Hematopoietic multipotent progenitor cell treated with erythropoietin and hydrocortisone succinate and interleukin-3 and kit ligand, for 8 days (in vitro differentiated cells): ENCODE results near the gene DBH.
"Not testable (repeated sequence)": the region's sequence is repeated elsewhere in the genome, so short reads cannot be mapped to it uniquely, and the experiment has no call there.

Source experiments
- DNase-seq: peaks from one replicate; pipeline ENCODE4 v3.0.0-alpha.2; 2015

DBH gene

DNA sequence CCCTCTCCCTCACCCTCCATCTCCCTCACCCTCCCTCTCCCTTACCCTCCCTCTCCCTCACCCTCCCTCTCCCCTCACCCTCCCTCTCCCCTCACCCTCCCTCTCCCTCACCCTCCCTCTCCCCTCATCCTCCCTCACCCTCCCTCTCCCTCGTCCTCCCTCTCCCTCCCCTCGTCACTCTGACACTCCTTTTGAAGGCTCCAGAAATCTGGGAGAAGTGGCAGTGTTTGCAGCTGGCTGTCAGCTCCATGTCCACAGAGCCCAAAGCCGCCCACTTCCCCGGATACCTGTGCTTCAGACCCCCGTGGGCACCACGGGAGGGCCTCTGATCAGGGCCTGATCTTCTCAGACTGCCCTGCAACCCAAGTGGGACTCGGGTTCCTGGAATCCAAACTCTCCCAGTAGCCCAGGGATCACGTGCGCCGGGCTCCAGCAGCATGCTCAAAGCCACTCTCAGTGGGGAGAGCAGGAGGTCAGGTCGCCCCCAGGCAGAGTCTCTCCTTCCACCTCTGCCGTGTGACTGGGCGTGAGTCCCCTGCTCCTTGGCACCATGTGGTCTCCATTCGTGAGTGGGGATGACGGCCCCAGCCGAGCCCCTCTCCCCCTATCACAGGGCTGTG, 33.1 kb downstream of the DBH start:
- no peak for DNase-seq

DNA sequence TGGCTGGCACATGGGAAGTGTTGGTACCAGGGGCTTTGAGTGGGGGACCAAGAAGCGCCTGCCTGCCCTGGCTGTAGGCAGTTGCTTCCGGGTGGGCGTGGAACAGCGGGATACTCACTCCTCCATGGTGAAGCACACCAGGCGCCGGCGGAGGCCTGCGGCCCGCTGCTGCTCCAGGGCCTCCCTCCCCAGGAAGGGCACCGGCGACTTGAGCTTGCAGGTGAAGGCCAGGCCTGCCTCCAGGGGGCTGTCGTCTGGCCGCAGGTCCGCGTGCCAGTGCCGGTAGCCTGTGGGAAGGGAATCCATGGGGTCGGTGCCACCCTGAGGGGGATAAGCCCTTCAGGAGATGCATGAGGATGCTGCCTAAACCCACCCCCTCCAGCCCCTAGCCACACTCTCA, 34.3 kb downstream of the DBH start:
- DNase-seq = no peak

DNA sequence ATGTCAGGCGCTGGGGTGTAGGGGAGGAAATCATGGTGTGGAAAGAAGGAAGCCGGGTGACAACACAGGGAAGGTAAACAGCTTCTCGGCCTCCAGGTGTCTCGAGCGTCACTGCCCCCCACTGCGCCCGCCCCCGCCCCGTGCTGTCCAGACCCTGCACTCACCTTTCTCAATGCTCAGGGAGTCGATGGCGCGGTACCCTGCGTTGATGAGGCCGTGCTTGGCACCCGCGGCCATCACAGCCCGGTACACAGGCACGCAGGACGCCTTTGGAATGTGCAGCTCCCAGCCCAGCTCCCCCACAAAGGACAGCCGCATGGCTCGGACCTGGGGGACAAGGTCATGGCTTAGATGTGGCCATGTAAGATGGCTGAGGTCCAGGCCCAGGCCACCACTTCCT, 35.2 kb downstream of the DBH start:
- no peak for DNase-seq

DNA sequence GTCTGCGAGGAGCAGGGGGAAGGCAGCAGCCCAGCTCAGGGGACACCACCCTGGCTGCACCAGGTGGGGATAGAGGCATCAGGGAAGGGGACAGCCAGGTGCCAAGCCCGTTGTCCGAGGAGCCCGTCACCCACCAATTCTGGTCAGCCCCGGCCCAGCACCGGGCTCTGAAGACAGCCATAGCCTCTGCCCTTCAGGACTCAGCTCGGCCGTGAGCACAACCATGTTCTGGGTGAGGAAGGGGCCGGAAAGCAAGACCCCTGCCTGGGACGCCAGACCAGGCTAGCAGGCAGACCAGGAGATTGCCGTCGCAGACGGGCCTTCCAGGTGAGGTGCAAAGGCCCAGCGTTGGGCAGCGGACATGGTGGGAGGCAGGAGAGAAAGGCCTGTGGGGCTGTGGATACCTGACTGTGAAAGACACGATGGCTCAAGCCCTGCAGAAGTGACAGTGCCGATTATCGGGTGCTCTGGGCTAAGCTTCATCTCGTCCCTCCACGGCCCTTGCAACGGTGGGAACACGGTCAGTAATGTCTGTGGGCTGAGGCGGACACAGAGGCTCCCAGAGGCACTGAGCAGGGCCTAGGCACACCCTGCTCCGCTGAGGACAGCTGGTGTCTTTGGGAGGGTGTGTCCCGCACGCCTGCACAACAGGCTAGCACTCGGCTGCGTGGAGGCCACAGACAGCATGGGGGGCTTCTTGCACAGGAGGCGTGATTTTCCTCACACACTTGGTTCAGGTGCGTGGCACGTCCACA, 36.5 kb downstream of the DBH start:
- no peak for DNase-seq

DNA sequence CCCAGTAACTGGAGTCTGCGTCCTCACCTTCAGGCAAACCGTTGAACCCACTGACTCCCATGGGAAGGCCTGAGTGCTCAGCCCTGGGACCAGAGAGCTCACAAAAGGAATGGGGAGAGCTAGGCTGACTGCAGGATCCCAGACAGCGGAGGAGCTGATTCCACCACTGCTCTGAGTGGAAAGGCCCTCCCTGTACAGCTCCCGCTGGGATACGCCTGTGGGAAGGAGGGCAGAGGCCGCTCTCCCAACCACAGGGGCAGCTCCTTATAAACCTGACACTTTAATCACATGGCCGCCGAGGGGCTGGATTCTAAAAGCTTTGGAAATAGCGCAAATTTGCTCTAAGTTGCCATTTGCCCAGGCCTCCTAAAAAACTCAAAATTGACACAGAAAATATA, 37.1 kb downstream of the DBH start:
- DNase-seq = no peak

DNA sequence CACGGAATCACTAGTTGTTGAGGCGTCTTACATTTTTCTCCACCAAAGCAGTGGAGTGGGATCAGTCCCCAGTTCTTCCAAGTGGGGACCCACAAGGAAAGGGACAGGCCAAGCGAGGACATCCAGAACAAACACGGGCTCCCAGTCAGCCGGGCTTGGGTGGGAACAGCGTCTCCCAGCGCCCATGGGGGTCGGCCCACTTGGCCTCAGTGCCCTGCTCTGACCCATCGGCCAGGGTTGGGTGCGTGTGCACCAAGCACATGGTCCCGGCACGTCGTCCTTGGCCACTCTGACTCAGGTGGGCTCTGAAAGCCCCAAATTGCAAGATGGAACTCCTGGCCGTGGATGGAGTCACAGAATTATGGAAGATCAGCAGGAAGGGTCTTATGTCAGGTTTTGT, 37.9 kb downstream of the DBH start:
- DNase-seq = no peak

DNA sequence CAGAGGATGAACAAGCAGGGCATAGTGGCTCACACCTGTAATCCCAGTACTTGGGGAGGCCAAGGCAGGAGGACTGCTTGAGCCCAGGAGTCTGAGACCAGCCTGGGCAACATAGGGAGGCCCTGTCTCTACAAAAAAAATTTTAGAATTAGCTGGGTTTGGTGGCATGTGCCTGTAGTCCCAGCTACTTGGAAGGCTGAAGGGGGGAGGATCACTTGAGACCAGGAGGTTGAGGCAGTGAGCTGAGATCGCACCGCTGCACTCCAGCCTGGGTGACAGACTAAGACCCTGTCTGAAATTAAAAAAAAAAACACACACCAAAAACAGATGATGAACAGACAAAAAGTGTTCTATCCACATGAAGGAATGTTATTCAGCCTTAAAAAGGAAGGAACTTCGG, 39.6 kb downstream of the DBH start:
- not testable (repeated sequence) for DNase-seq

DNA sequence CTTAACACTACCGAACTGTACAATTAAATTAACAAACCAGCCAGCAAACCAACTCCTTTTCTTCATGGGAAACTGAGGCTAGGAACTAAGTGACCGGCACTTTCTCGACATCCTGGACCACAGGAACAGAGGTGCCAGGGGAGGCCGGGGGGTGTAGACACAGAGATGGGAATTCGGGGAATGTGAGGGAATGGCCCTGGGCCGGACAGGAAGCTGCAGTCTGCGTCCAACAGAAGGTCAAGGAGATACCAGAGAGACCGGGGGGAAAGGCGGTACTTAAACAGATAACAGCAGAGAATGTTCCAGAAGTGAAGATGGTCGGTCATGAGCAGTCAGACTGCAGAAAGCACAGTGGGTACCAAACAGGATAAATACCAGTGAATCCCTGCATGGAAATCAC, 40.3 kb downstream of the DBH start:
- DNase-seq = no peak

DNA sequence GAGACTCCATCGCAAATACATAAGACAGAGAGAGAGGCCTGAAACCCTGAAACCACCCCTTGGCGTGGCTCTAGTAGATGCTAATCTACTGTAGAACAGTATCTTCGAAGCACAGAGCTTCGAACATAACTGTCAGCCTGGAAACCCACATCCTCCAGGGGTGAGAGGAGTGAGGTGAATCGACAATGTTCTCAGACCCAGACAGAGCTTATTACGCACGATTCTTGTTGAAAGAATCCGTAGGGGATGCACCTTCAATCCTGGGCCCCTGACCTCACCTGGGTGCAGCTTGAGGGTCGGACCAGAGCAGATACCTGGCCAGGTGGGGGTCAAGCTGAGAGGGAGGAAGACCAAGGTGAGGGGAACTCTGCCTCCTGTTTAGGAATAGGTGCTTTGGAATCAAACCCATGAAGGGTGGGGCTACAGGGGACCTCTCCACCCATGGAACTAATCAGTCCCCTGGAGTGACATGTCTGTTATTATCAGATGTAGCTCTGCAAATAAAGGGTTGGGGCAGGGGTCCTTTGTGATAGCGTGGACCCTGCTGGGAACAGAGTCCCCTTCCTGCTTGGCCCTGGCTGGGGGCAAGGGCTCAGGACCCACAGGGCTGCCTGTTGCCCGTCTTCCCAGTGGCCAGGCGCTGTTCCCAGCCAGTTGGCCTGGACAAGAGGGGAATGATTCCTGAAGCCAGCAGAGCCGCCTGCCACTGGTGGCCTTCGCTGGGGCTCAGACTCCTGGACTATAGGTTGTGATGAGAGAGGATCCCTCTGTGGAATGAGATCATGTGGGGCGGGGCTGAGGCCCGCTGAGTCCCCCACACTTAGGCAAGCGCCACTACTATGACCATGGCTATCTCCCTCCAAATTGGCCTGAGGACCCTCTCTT, 41.2 kb downstream of the DBH start:
- DNase-seq = peak; percentile 78

DNA sequence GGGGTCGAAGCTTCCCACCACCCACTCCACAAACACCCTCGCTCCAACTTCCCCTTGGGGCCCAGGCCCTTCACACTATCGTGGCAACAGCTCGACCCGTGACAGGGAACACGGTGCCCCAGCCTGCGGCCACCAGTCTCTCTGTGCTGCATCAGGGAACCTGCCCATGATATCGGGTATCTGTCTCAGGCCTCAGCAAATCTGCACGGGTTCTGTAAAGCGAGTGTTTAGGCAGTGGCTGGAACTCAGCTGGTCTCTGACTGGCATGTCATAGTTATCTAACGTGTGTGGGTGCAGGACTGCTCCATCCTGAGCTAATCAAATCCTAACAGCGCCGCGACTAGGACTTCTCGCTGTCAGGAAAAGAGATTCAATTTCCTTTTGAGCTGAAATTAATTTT, 42.9 kb downstream of the DBH start:
- peak; percentile 46 for DNase-seq

DNA sequence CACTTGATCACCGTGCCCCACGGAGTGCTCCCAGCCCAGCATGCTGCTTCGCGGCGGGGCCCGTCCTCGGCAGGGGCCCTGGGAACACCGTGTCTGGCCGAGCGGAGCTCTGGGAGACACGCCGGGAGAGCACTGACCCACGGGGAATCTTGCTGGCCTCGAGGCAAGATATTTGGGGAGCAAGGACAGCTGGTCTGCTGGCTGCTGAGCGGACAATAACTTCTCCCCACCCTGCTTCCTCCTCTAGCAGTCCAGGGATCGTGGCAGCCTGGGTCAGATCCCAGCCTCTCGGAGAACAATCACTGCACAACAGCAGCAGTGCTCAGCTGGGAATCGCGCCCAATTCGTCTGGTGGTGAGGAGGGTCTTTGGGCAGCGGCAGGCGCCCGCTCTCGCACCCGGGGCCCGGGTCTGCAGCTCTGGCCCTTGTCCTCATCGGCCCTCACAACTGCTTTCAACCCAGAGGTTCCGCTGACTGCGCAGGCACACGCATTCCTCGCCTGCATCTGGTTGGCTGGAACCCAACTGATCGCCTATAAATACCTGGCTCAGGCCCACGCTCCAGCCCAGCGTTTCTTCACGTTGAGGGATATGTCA, 43.4 kb downstream of the DBH start:
- DNase-seq = no peak

DNA sequence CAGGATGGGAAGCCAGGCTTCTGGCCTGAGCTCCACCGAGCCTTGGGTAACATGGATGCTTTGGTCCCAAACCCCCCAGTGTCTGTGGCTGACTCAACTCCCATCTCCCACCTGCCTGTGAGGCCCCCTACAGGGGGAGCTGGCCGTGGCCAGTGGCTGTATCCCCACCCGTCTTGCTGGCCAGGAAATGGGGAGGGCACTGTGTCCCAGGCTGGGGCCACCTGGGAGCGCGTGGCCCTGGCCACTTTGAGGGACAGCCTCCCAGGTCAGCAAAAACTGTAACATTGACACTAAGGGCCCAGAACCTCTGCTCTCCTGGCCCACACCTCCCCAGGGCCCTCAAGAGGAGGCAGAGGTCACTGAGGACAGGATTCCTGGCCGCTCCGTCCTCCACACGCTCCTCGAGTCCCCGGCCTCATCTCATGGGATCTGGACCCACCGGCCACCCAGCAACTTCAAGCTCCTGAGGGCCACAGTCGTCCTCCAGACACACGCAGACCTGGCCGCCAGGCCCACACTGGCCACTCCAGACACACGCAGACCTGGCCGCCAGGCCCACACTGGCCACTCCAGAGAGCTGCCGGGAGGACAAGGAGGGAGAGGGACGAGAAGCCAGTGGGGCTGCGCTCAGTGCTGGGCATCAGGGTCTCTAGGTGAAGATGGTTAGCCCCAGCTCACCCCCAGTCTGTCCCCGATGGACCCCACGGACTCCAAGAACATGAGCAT, 44.2 kb downstream of the DBH start:
- no peak for DNase-seq

DNA sequence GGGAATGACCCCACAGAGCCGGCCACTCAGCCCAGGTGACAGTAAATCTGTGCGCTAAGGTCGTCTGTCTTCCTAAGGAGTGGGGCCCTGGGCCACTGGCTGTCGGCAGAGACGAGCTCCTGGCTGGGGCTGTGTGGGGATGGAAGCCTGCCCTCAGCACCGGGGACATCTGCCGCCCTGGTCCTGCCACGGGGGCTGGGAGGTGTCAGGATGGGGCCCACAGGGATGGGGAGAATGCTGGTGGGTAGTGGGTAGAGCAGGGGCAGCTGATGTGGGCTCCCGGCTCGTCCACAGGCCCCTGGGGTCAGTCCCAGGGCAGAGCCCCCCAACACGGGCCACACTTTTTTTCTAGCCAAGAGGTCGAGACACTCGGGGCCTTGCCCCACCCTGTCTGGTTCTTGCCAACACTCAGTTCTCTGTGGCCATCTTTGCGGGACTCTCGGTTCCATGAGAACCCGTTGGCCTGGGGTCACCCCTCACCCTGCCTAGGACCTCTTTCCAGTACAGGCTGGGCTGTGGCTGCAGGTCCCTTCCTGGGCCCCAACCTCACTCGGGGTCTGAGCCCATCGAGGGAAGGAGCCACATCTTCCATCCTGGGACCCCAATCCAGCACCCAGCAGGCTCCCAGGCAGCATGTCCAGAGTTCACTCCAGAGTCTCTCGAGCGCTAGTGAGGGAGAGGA, 45.0 kb downstream of the DBH start:
- DNase-seq = no peak

DNA sequence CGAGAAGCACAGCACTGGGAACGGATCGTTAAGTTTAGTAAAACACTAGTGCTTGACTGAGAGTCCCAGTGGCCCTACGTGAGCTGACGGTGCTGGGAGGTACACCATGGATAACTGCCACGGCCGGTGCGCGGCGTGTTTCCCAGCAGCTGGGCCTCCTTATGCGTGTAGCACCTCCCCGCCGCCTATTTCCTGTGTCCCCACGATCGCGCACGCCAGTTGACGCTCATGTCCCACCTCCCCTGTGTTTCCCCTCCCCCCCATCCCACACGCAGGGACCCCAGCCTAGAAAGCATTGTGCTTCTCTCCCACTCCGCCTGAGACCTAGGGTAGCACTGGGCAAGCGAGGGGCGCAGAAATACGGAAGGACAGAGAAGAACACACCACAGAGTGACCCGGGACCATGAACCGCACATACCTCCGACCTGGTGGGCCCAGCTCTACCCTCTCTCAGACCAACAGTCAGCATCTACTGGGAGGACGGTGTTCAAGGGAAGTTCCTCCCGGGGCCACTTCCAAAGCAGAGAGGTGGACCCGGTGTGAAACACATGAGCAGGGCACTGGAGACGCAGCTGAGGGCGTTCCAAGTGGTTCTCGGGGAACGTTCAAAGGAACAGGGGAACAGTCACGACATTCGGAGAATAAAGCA, 45.6 kb downstream of the DBH start:
- DNase-seq = no peak

DNA sequence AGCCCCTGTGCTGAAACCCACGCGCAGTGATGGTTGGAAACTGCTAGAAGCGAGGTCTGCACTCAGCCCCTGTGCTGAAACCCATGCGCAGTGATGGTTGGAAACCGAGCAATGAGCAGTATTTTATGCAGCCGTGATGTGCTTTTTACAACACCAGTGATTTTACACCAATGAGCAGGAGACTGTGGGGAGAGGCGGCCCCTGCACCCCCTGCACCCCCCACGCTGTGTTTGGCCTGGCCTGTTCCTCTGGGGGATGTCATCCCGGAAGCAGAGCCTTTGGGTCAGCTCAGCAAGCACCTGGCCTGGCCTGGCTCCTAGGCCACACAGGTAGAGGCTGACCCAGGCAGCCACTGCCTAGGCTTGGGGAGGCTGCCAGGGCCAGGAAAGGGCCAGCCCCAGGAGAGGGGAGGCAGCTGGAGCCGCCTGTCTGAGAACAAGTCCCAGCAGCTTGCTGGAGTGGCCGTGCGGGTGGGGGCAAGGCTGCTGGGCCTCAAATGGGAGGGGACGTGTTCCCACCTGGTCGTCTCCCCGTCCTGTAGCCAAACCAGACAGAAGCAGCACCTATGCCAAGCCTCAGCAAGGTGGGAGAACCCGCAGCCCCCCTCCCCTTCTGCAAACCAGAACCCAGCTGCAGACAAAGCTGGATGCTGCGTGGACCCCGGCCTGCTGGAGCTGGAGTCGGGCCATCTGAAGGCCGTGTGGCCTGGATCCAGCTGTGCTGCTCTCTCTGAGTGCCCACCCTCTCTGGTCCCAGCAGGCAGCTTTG, 46.8 kb downstream of the DBH start:
- DNase-seq = no peak

DNA sequence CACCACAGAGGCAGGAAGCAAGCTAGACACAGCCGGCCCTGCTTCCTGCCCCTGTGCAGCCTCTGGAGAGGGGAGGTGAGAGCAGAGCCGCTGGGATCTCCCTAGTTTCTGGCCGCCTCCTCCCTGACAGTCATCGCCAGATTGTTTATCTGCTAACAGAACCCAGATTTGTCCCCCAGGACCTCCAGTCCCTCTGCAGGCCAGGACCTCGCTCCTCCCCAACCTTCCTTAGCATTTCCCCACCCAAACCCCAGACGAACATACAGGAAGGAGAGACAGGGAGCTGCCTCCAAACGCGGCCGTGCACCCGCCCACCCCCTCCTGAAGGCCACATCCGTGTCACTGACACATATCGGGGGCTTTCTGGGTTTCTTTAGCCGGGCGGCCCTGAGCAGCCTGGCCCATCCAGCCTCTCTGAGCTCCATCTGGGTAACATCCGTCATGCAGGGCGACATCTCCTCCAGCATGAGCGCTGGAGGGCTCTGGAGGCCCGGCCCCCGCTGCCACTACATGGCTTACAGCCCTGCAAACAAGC, 47.5 kb downstream of the DBH start:
- no peak for DNase-seq

DNA sequence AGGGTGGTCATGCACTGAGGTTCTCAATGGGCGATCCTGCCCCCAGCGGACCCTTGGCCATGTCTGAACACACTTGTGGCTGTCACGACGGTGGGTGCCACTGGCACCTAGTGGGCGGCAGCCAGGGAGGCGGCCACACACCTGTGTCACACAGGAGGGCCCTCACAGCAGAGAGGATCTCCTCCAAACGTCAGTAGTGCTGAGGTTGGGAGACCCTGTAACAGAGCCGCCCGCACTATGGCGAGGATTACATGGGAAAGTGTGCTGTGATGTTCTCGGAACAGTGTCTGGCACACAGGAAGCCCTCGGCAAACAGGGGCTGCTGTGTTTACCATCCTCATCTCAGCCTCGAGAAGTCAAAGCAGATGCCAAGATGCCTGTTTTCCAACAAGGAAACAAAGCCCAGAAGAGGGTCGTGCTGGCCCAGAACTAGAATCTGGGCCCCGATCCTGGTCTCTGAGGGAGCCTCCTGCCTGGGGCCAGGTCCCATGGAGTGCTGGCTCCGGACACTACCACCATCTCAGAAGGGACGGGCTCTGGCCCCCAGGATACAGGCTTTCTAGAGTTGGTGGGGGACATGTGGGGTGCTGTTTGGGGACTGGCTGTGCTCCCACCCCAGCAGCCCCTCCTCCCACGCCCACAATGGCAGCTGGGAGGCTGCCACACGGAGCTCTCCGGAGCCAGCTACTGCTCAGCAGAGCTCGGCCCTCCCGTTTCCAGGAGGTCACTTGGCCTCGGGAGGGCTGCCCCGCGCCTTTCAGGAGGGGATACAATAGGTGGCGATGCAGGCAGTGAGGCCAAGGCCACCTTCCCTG, 48.2 kb downstream of the DBH start:
- DNase-seq = no peak

DNA sequence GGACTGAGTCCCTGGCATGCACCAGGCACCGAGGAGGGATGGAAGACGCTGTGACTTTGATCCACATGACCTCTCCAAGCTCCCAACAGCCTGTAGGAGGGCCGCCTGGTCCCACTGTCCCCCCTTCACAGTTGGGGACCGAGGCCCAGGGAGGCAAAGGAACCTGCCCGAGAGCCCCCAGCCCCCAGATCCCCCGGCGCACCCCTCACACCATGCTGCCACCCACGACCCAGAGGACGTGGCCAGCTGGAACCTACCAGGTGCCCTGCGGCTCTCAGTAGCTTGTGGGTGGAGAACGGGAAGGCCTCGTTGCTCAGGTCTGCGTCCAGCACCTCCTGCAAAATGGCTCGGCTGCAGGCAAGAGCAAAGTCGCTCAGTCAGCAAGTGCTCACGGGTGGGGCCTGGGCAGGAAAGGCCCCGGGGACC, 48.8 kb downstream of the DBH start:
- no peak for DNase-seq
